ENCODE data around the gene RNF187.

RNF187 gene

DNA sequence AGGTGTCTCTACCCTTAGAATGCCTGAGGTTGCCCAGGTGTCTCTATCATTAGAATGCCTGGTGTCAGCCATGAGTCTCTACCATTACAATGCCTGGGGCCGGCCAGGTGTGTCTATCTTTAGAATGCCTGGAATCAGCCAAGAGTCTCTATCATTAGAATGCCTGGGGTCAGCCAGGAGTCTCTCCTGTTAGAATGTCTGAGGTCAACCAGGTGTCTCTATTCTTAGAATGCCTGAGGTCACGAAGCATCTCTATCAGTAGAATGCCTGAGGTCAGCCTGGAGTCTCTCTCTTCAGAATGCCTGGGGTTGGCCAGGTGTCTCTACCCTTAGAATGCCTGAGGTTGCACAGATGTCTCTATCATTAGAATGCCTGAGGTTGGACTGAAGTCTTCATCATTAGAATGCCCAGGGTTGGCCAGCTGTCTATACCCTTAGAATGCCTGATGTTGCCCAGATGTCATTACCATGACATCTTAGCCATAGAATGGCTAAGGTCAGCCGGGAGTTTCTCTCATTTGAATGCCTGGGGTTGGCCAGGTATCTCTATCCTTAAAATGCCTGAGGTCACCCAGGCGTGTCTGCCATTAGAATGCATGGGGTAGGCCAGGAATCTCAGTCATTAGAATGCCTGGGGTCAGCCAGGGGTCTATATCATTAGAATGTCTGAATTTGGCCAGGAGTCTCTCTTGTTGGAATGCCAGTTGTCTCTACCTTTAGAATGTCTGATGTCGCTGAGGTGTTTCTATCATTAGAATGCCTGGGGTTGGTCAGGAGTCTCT is 44.0 kb downstream of the RNF187 start:
- Mint-ChIP-seq H3K36me3 (ENCODE audit: insufficient read depth) (peaks cover 6% of the 10 kb centered on the region), H3K27me3 (peaks cover 88% of the 10 kb centered on the region), H3K4me1 (no peaks in the 10 kb centered on the region), H3K4me3 (no peak overlapping the region), H3K27ac (ENCODE audit: low read depth) (no peak overlapping the region), H3K9me3 (peaks cover 3% of the 10 kb centered on the region)
- DNase-seq (ENCODE audit: low spot score in 2 of 2), result no peak
- ATAC-seq (replicated peaks; ENCODE audit: extremely low read depth, poor library complexity, severe bottlenecking), result no peak

- no peak overlapping the region for H3K4me3 Mint-ChIP-seq
Measured at GRCh38 chr1:228538831-228539230, 51.6 kb downstream of the RNF187 start.

GRCh38 chr1:228540161-228540917 is 53.2 kb downstream of the RNF187 start:
- no peak overlapping the region for H3K27ac Mint-ChIP-seq (ENCODE audit: low read depth)
- H3K27me3 Mint-ChIP-seq, result peaks cover 99% of the 10 kb centered on the region
- H3K4me3 Mint-ChIP-seq, result no peak overlapping the region
- DNase-seq (ENCODE audit: low spot score in 2 of 2) (no peak), ATAC-seq (replicated peaks; ENCODE audit: extremely low read depth, poor library complexity, severe bottlenecking) (no peak)
- H3K4me1 Mint-ChIP-seq, result no peaks in the 10 kb centered on the region
- peaks cover 10% of the 10 kb centered on the region for H3K9me3 Mint-ChIP-seq
- H3K36me3 Mint-ChIP-seq (ENCODE audit: insufficient read depth), result no peaks in the 10 kb centered on the region

More at GRCh38 chr1:228538831-228539230, 51.6 kb downstream of the RNF187 start:
- no peak for ATAC-seq (replicated peaks; ENCODE audit: extremely low read depth, poor library complexity, severe bottlenecking)
- H3K27ac Mint-ChIP-seq (ENCODE audit: low read depth), result no peak overlapping the region
- DNase-seq (ENCODE audit: low spot score in 2 of 2), result no peak
- H3K4me1 Mint-ChIP-seq, result no peaks in the 10 kb centered on the region
- peaks cover 10% of the 10 kb centered on the region for H3K9me3 Mint-ChIP-seq
- peaks cover 100% of the 10 kb centered on the region for H3K27me3 Mint-ChIP-seq
- no peaks in the 10 kb centered on the region for H3K36me3 Mint-ChIP-seq (ENCODE audit: insufficient read depth)

GRCh38 chr1:228541725-228542124 is 54.5 kb downstream of the RNF187 start:
- peaks cover 99% of the 10 kb centered on the region for H3K27me3 Mint-ChIP-seq
- H3K4me1 Mint-ChIP-seq, result no peaks in the 10 kb centered on the region
- no peak overlapping the region for H3K4me3 Mint-ChIP-seq
- no peak overlapping the region for H3K27ac Mint-ChIP-seq (ENCODE audit: low read depth)
- DNase-seq (ENCODE audit: low spot score in 2 of 2) (no peak), ATAC-seq (replicated peaks; ENCODE audit: extremely low read depth, poor library complexity, severe bottlenecking) (no peak)
- peaks cover 1% of the 10 kb centered on the region for H3K9me3 Mint-ChIP-seq
- H3K36me3 Mint-ChIP-seq (ENCODE audit: insufficient read depth), result no peaks in the 10 kb centered on the region

GRCh38 chr1:228542376-228542775 is 55.2 kb downstream of the RNF187 start:
- Mint-ChIP-seq H3K27me3 (peaks cover 99% of the 10 kb centered on the region), H3K9me3 (no peaks in the 10 kb centered on the region), H3K4me3 (no peak overlapping the region), H3K36me3 (ENCODE audit: insufficient read depth) (no peaks in the 10 kb centered on the region), H3K4me1 (no peaks in the 10 kb centered on the region), H3K27ac (ENCODE audit: low read depth) (no peak overlapping the region)
- no peak for ATAC-seq (replicated peaks; ENCODE audit: extremely low read depth, poor library complexity, severe bottlenecking)
- no peak for DNase-seq (ENCODE audit: low spot score in 2 of 2)

DNA sequence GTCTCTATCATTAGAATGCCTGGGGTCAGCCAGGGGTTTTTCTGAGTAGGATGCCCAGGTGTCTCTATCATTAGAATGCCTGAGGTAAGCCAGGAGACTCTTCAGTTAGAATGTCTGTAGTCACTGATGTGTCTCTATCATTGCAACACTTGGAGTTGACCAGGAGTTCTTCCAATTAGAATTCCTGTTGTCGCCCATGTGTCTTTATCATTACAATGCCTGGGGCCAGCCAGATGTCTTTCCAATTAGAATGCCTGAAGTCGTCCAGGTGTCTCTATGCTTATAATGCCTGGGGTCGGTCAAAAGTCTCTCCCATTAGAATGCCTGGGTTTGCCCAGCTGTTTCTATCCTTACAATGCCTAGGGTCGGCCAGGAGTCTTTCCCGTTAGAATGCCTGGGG is 55.8 kb downstream of the RNF187 start:
- Mint-ChIP-seq H3K4me1 (no peaks in the 10 kb centered on the region), H3K27me3 (peaks cover 99% of the 10 kb centered on the region), H3K36me3 (ENCODE audit: insufficient read depth) (no peaks in the 10 kb centered on the region)

GRCh38 chr1:228543396-228543795 is 56.2 kb downstream of the RNF187 start:
- no peak for ATAC-seq (replicated peaks; ENCODE audit: extremely low read depth, poor library complexity, severe bottlenecking)

More for the DNA sequence above, 55.8 kb downstream of the RNF187 start:
- no peak for ATAC-seq (replicated peaks; ENCODE audit: extremely low read depth, poor library complexity, severe bottlenecking)
- H3K27ac Mint-ChIP-seq (ENCODE audit: low read depth), result no peak overlapping the region
- H3K4me3 Mint-ChIP-seq, result no peak overlapping the region
- no peak for DNase-seq (ENCODE audit: low spot score in 2 of 2)
- no peaks in the 10 kb centered on the region for H3K9me3 Mint-ChIP-seq

GRCh38 chr1:228544021-228544850 is 57.1 kb downstream of the RNF187 start:
- ATAC-seq (replicated peaks; ENCODE audit: extremely low read depth, poor library complexity, severe bottlenecking) (no peak), DNase-seq (ENCODE audit: low spot score in 2 of 2) (no peak)
- H3K4me1 Mint-ChIP-seq, result no peaks in the 10 kb centered on the region
- H3K36me3 Mint-ChIP-seq (ENCODE audit: insufficient read depth), result no peaks in the 10 kb centered on the region
- no peak overlapping the region for H3K4me3 Mint-ChIP-seq
- H3K27ac Mint-ChIP-seq (ENCODE audit: low read depth), result no peak overlapping the region
- H3K27me3 Mint-ChIP-seq, result peaks cover 99% of the 10 kb centered on the region
- H3K9me3 Mint-ChIP-seq, result no peaks in the 10 kb centered on the region

More at GRCh38 chr1:228543396-228543795, 56.2 kb downstream of the RNF187 start:
- H3K27ac Mint-ChIP-seq (ENCODE audit: low read depth), result no peak overlapping the region
- no peak overlapping the region for H3K4me3 Mint-ChIP-seq
- H3K4me1 Mint-ChIP-seq, result no peaks in the 10 kb centered on the region
- no peaks in the 10 kb centered on the region for H3K9me3 Mint-ChIP-seq
- DNase-seq (ENCODE audit: low spot score in 2 of 2), result no peak
- H3K27me3 Mint-ChIP-seq, result peaks cover 99% of the 10 kb centered on the region
- no peaks in the 10 kb centered on the region for H3K36me3 Mint-ChIP-seq (ENCODE audit: insufficient read depth)

- Mint-ChIP-seq H3K9me3 (no peaks in the 10 kb centered on the region), H3K36me3 (ENCODE audit: insufficient read depth) (no peaks in the 10 kb centered on the region), H3K4me1 (no peaks in the 10 kb centered on the region), H3K27ac (ENCODE audit: low read depth) (no peak overlapping the region), H3K4me3 (no peak overlapping the region), H3K27me3 (peaks cover 99% of the 10 kb centered on the region)
- no peak for ATAC-seq (replicated peaks; ENCODE audit: extremely low read depth, poor library complexity, severe bottlenecking)
- no peak for DNase-seq (ENCODE audit: low spot score in 2 of 2)
Measured at GRCh38 chr1:228544921-228545591, 57.9 kb downstream of the RNF187 start.
